ENCODE measurements around the gene ANKFN1. TPM values are rescaled to one million over a fixed set of nuclear protein-coding genes. Genes with fewer than 3 reads are reported as not detected.

Gene ANKFN1
- total RNA-seq, 1 donor from 2014 or later = not detected

DNA sequence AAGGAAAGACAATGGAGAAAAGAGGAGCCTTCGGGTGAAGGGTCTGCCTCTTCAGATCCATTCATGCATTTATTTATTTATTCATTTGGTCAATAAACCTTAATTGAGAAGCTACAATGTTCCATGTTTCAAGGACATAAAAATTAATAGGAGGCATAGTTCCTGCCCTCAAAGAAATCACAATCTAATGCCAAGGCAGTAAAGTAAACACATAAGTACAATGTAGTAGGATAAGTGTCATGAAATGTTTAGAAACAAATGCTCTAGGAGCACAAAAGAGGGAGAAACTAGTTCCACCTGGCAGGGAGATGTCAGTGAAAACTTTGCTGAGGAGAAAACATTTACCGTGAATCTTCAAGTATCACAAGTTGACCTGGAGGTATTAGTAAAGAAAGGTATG lies 336.7 kb downstream of the ANKFN1 start:
- H3K27ac Mint-ChIP-seq = no peak overlapping the region

GRCh38 chr17:56495556-56495955 lies 342.3 kb downstream of the ANKFN1 start:
- no peak for DNase-seq
- Mint-ChIP-seq H3K36me3 (ENCODE audit: low read depth) (no peaks in the 10 kb centered on the region), H3K27me3 (peaks cover 10% of the 10 kb centered on the region), H3K4me3 (no peak overlapping the region), H3K9me3 (no peaks in the 10 kb centered on the region), H3K4me1 (no peaks in the 10 kb centered on the region), H3K27ac (no peak overlapping the region)
- intact Hi-C loops (cut with micrococcal nuclease) = no loop called here

More for the DNA sequence above, 336.7 kb downstream of the ANKFN1 start:
- Mint-ChIP-seq H3K36me3 (ENCODE audit: low read depth) (no peaks in the 10 kb centered on the region), H3K4me1 (no peaks in the 10 kb centered on the region), H3K27me3 (peaks cover 18% of the 10 kb centered on the region), H3K9me3 (no peaks in the 10 kb centered on the region), H3K4me3 (no peak overlapping the region)
- DNase-seq = no peak
- intact Hi-C loops (cut with micrococcal nuclease) = no loop called here

- intact Hi-C loops (cut with micrococcal nuclease) = no loop called here
- Mint-ChIP-seq H3K9me3 (no peaks in the 10 kb centered on the region), H3K27ac (no peak overlapping the region), H3K27me3 (peaks cover 10% of the 10 kb centered on the region), H3K4me1 (no peaks in the 10 kb centered on the region), H3K4me3 (no peak overlapping the region), H3K36me3 (ENCODE audit: low read depth) (no peaks in the 10 kb centered on the region)
- no peak for DNase-seq
These were observed 343.9 kb downstream of the ANKFN1 start for GRCh38 chr17:56497132-56497531.

DNA sequence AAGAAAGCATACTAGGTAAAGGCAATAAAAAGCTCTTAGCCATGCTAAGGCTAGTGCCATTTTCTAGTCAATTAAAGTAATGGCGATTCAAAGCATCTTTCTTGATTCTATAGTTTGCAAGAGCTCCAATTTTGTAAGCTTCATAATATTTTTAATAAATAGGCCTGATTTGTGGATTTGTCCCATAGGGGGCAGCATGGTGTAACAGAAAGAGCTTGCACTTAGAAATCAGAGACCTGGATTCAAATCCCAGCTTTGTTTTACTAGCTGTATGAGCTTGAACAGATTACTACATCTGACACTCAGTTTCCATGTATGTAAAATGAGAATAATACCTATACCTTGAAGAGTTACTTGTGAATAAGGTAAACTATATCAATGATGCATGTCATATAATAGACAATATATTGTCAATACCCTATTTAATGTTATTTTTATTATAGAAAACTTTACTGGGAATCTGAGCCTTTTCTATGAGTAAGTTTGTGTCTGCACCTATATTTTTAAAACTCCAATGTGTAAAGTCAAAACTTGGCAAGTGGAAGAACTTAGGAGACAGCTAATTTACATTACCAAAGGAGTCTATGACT lies 346.6 kb downstream of the ANKFN1 start:
- no peaks in the 10 kb centered on the region for H3K4me1 Mint-ChIP-seq
- peaks cover 11% of the 10 kb centered on the region for H3K27me3 Mint-ChIP-seq
- no peak overlapping the region for H3K4me3 Mint-ChIP-seq
- no peaks in the 10 kb centered on the region for H3K36me3 Mint-ChIP-seq (ENCODE audit: low read depth)
- peak; percentile 65 for DNase-seq
- no peaks in the 10 kb centered on the region for H3K9me3 Mint-ChIP-seq
- no peak overlapping the region for H3K27ac Mint-ChIP-seq
- intact Hi-C loops (cut with micrococcal nuclease) = loop anchor here (5.0 kb wide), 1 partner anchor 217 kb away; no protein-coding TSS in a partner anchor

DNA sequence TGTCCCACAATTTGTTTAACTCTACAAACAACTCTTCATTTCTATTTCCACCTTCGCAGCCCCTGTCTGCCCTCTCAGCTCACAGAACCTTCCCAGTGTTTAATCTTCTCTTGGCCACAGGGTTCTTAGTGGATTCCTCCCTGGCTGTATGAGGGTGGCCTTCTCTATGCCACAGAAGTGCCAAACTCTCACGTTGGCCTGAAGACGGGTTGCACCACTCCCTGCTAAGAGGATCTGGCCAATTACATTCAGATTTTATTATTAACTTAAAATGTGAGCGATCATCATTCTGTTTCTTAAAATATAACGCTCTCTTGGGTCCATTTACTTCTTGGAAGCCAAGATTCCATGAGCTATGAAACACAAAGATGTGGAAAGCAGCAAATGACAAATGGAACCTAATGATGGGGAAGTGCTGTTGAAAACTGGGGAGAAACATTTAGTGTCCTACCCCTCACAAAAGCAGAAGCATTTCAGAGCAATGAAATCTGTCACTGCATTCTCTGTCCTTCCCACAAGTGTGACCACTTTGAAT lies 348.9 kb downstream of the ANKFN1 start:
- Mint-ChIP-seq H3K36me3 (ENCODE audit: low read depth) (no peaks in the 10 kb centered on the region), H3K27ac (no peak overlapping the region), H3K4me3 (no peak overlapping the region), H3K27me3 (peaks cover 8% of the 10 kb centered on the region), H3K9me3 (no peaks in the 10 kb centered on the region), H3K4me1 (no peaks in the 10 kb centered on the region)
- no peak for DNase-seq
- intact Hi-C loops (cut with micrococcal nuclease) = loop anchor here (5.0 kb wide), 1 partner anchor 215 kb away; no protein-coding TSS in a partner anchor

DNA sequence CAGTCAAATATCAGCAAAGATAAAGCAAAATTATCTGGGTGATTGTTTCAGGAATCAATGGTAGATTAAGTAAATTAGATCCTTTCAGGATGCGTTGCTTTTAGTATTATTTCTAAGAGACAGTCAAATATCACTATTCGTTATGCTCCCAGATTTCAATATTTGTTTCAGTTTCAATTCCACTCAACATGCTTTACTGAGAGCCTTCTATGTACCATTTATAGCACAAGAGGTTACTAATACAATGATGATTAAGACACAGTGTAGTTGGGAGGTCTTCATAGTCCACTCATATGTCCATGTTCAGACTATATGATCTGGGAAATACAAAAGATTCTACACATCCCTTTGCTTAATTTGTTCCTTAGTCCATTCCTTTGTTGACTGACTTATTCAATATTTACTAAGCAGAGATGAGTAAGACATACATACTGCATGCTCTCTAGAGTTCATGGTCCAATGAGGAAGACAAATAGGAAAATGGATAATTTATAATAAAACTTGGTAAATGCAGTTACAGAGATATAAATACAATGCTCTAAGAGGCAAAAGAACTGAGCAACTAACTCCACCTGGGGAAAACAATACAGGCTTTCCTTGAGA lies 352.0 kb downstream of the ANKFN1 start:
- no peaks in the 10 kb centered on the region for H3K9me3 Mint-ChIP-seq
- H3K27ac Mint-ChIP-seq = no peak overlapping the region
- H3K4me3 Mint-ChIP-seq = no peak overlapping the region
- peaks cover 14% of the 10 kb centered on the region for H3K27me3 Mint-ChIP-seq
- H3K36me3 Mint-ChIP-seq (ENCODE audit: low read depth) = no peaks in the 10 kb centered on the region
- no peak for DNase-seq
- intact Hi-C loops (cut with micrococcal nuclease) = no loop called here
- no peaks in the 10 kb centered on the region for H3K4me1 Mint-ChIP-seq

DNA sequence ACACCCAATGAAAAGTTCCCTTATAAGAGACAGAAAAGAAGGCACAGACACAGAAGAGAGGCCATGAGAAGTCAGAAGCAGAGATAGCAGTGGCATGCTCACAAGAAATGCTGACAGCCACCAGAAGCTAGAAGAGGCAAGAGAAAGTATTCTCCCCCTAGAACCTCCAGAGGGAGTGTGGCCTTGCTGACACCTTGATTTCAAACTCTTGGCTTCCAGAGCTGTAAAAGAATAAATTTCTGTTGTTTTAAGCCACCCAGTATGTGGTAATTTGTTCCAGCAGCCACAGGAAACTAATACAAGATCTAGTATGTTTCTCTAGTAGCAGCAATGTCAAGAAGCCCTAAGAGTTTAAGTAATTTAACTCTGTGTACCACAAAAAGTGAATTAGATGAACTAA lies 353.1 kb downstream of the ANKFN1 start:
- no peaks in the 10 kb centered on the region for H3K4me1 Mint-ChIP-seq
- no peaks in the 10 kb centered on the region for H3K9me3 Mint-ChIP-seq
- no peak for DNase-seq
- H3K27me3 Mint-ChIP-seq = peaks cover 11% of the 10 kb centered on the region
- no peak overlapping the region for H3K4me3 Mint-ChIP-seq
- intact Hi-C loops (cut with micrococcal nuclease) = no loop called here
- H3K36me3 Mint-ChIP-seq (ENCODE audit: low read depth) = no peaks in the 10 kb centered on the region
- no peak overlapping the region for H3K27ac Mint-ChIP-seq

DNA sequence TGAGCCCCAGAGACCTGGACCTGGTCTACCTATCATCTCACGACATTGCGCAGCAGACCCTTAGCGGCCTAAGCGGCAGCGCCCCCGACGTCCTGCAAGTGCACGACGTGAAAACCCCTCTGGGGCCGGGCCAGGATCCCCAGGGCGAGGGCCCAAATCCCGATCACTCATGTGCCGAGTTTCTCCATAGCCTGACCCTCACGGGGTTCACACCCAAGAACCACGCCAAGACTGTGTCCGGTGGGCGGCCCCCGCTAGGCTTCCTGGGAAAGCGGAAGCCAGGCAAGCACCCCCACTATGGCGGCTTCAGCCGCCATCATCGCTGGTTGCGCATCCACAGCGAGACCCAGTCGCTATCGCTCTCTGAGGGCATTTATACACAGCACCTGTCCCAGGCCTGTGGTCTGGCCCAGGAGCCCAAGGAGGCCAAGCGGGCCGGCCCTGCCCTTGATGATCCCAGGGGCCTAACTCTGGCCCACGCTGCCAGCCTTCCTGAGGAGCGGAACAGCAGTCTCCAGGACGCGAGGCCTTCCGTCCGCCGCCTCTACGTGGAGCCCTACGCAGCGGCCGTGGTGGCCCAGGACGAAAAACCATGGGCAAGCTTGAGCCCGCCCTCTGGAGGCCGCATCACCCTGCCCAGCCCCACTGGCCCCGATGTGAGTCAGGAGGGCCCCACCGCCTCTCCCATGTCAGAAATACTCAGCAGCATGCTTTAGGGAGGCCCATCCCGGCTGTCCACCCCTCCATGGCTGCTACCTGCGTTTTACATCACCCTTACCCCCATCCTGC lies 357.5 kb downstream of the ANKFN1 start:
- Mint-ChIP-seq H3K9me3 (no peaks in the 10 kb centered on the region), H3K4me1 (no peaks in the 10 kb centered on the region), H3K4me3 (no peak overlapping the region), H3K27ac (no peak overlapping the region), H3K27me3 (peaks cover 12% of the 10 kb centered on the region), H3K36me3 (ENCODE audit: low read depth) (no peaks in the 10 kb centered on the region)
- intact Hi-C loops (cut with micrococcal nuclease) = no loop called here
- DNase-seq = no peak

- Mint-ChIP-seq H3K4me1 (no peaks in the 10 kb centered on the region), H3K4me3 (no peak overlapping the region), H3K27me3 (peaks cover 12% of the 10 kb centered on the region), H3K27ac (no peak overlapping the region), H3K9me3 (no peaks in the 10 kb centered on the region), H3K36me3 (ENCODE audit: low read depth) (no peaks in the 10 kb centered on the region)
- no peak for DNase-seq
- intact Hi-C loops (cut with micrococcal nuclease) = no loop called here
These were observed 361.0 kb downstream of the ANKFN1 start for GRCh38 chr17:56514264-56514663.

GRCh38 chr17:56514899-56515298 lies 361.6 kb downstream of the ANKFN1 start:
- H3K27me3 Mint-ChIP-seq = peaks cover 13% of the 10 kb centered on the region
- no peaks in the 10 kb centered on the region for H3K36me3 Mint-ChIP-seq (ENCODE audit: low read depth)
- intact Hi-C loops (cut with micrococcal nuclease) = no loop called here
- no peaks in the 10 kb centered on the region for H3K4me1 Mint-ChIP-seq
- DNase-seq = no peak
- no peak overlapping the region for H3K4me3 Mint-ChIP-seq
- no peaks in the 10 kb centered on the region for H3K9me3 Mint-ChIP-seq
- no peak overlapping the region for H3K27ac Mint-ChIP-seq

GRCh38 chr17:56521414-56522141 lies 368.3 kb downstream of the ANKFN1 start:
- Mint-ChIP-seq H3K36me3 (ENCODE audit: low read depth) (no peaks in the 10 kb centered on the region), H3K27me3 (peaks cover 14% of the 10 kb centered on the region), H3K9me3 (no peaks in the 10 kb centered on the region), H3K4me1 (no peaks in the 10 kb centered on the region), H3K4me3 (no peak overlapping the region), H3K27ac (no peak overlapping the region)
- no peak for DNase-seq
- intact Hi-C loops (cut with micrococcal nuclease) = no loop called here

GRCh38 chr17:56523042-56523441 lies 369.8 kb downstream of the ANKFN1 start:
- Mint-ChIP-seq H3K4me1 (no peaks in the 10 kb centered on the region), H3K27me3 (peaks cover 14% of the 10 kb centered on the region), H3K36me3 (ENCODE audit: low read depth) (no peaks in the 10 kb centered on the region), H3K9me3 (no peaks in the 10 kb centered on the region), H3K27ac (no peak overlapping the region), H3K4me3 (no peak overlapping the region)
- intact Hi-C loops (cut with micrococcal nuclease) = no loop called here
- no peak for DNase-seq

DNA sequence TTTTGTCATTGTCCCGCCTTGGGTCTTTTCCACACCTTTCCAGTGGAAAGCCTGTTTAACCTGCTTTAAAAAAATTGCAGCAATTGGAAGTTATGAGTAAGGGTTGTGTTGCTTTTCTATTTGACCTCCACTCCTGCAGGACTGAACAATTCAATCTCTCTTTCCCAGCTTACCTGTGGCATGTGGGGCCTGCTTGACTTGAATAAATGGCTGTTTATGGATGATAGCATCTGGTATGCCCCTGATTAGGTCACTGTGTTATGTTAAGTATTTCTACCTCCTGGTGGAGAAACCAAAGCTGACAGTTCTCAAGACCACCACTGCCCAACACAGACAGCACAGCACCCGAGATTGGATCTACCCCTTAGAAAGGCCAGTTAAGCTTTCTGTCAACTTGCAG lies 375.4 kb downstream of the ANKFN1 start:
- Mint-ChIP-seq H3K27ac (no peak overlapping the region), H3K36me3 (ENCODE audit: low read depth) (no peaks in the 10 kb centered on the region), H3K4me3 (no peak overlapping the region), H3K9me3 (no peaks in the 10 kb centered on the region), H3K27me3 (peaks cover 13% of the 10 kb centered on the region), H3K4me1 (no peaks in the 10 kb centered on the region)
- intact Hi-C loops (cut with micrococcal nuclease) = no loop called here
- no peak for DNase-seq

DNA sequence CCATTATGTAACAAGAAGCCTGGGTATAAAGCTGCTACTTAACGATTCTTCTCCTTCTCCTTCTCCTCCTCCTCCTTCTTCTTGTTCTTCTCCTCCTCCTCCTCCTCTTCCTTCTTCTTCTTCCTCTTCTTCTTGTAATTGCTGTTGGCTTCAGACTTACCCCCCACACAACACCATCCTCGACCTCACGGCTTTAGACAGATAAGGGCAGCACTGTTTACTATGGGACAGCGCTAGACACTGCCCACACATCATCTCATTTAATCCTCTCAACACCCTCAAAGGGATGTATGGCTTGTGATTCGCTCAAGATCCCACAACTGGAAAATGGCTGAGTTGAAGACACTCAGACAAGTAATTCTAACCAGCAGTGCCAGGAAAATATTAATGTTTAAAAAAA lies 379.7 kb downstream of the ANKFN1 start:
- no peak for DNase-seq
- no peaks in the 10 kb centered on the region for H3K9me3 Mint-ChIP-seq
- intact Hi-C loops (cut with micrococcal nuclease) = no loop called here
- peaks cover 4% of the 10 kb centered on the region for H3K27me3 Mint-ChIP-seq
- no peaks in the 10 kb centered on the region for H3K4me1 Mint-ChIP-seq
- H3K36me3 Mint-ChIP-seq (ENCODE audit: low read depth) = no peaks in the 10 kb centered on the region
- H3K27ac Mint-ChIP-seq = no peak overlapping the region
- no peak overlapping the region for H3K4me3 Mint-ChIP-seq

Data from activated CD4-positive, alpha-beta T cell treated with anti-CD3 and anti-CD28 coated beads, Interleukin-2, amount 10 ng/mL, durations not matched to agents 24 days and 14 days (primary cell).